GM19467 (cell line): ENCODE results near the gene SYN1.
"Not testable (repeated sequence)": the region's sequence is repeated elsewhere in the genome, so short reads cannot be mapped to it uniquely, and the experiment has no call there.

Experiments used
- ATAC-seq: cut with Tn5 transposase; IDR thresholded peaks from one replicate; pipeline ENCODE4 v1.9.1; 2021; ENCODE audit warnings: mild to moderate bottlenecking, moderate library complexity; ENCODE audit not compliant: unreplicated experiment

Gene SYN1

DNA sequence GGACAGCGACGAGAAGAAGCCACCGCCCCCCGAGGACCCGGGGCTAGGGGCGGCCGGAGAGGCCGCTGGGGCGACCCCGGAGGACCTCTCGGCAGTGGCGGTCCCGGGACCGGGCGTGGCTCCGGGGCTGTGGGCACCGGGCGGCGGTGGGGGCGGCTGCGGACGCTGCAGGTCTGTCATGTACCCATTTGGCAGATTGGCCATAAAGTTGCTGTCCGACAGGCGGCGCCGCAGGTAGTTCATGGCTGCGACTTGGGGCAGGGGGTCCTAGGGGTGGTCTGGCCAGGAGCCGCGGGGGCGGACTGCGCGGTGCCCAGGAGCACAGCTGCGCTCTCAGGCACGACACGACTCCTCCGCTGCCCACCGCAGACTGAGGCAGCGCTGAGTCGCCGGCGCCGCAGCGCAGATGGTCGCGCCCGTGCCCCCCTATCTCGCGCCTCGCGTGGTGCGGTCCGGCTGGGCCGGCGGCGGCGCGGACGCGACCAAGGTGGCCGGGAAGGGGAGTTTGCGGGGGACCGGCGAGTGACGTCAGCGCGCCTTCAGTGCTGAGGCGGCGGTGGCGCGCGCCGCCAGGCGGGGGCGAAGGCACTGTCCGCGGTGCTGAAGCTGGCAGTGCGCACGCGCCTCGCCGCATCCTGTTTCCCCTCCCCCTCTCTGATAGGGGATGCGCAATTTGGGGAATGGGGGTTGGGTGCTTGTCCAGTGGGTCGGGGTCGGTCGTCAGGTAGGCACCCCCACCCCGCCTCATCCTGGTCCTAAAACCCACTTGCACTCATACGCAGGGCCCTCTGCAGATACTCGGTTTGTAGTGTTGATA, at the start of gene SYN1:
Gene SYN1 (minus strand): TSS at position 372 of the 817 bp plus-strand sequence. CDS start 129 bp downstream, at position 243.
- ATAC-seq = peak; percentile 56

- not testable (repeated sequence) for ATAC-seq
These were observed 46.1 kb upstream of the SYN1 start for GRCh38 chrX:47665797-47666196.

DNA sequence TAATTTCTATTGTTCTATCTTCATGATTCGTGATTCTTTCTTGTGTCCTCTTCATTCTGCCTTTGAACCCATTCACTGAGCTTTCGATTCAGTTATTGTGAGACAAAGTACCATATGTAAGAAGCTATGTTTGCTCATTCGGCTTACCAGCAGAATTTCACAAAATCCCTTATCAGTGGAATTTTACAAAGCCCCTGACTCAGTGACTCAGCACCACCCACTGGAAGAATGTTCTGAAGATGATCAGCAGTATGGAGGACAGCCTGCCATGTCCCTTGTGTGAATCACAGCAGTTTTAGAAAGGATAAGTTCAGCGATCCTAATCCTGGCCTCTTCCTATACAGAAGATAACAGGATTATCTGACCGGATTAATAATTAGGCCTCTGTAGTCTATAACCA, 45.1 kb upstream of the SYN1 start:
- ATAC-seq = no peak

- ATAC-seq = no peak
These were observed 42.5 kb upstream of the SYN1 start for GRCh38 chrX:47662144-47662657.

- ATAC-seq = no peak
These were observed 41.9 kb upstream of the SYN1 start for GRCh38 chrX:47661539-47661938.

DNA sequence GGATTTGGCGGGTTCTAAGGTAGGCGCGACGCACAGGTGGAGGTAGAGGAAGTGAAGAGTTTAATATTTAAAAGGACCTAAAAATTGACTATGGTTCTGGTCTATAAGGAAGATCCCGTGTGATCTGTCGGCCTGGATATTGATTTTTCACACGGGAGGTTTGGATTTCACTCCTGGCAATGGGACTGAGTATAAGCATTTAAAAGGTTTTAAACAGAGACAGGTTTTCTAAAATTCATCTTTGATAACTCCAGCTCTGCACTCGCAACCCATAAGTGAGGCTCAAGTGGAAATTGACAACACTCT, 39.7 kb upstream of the SYN1 start:
- ATAC-seq = no peak

GRCh38 chrX:47658684-47659420, 39.2 kb upstream of the SYN1 start, which contains the start of gene UXT:
UXT (minus strand) TSS chrX:47659180; CDS start chrX:47658927, 253 bp downstream.
- ATAC-seq = peak; percentile 75

- no peak for ATAC-seq
These were observed 38.6 kb upstream of the SYN1 start for GRCh38 chrX:47658301-47658683.

DNA sequence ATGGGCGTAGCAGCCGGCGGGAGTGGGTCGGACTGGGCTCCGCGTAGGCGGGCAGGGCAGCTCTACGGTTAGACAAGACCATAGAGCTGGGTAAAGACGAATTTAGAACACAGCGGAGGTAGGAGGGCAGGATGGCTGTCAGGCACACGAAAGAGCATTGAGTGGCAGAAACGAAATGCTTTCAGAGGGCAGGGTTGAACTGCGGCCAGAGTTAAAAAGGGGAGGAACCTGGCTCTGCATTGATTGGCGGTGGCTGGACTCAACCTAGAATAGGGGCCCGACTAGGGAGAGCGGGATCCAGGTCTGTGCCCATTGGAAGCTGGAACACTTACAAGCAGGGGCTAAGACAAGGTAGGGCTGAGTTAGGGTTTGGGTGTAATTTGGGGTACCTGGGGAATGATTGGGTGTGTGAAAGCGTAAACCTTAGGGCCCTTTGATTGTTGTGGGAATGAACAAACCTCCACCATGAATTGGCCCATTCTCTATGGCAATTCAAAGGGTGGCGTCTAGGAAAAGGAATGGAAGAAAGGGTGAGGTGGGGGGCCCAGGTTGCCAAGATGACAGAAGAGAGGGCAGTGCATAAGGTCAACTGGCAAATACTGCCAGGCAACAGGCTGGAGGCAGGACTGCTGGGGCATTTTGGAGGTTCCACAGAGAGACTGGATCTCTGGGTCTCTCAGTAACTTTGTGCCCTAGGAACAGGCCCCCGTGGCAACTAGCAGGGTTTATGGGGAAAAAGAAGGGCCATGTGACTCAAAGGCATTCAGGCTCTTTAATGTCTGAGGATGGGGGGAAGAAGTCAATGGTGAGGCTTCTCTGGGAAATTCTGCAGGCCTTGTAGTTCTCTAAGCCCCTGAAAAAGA, 31.6 kb upstream of the SYN1 start:
- ATAC-seq = no peak

GRCh38 chrX:47650164-47651042, 30.7 kb upstream of the SYN1 start, which contains the start of gene ELK1:
ELK1 (minus strand) TSS chrX:47650563; CDS start chrX:47641441, 9,122 bp downstream.
- ATAC-seq = peak; percentile 86

GRCh38 chrX:47649781-47650163, 30.1 kb upstream of the SYN1 start:
- ATAC-seq = no peak

- no peak for ATAC-seq
These were observed 29.6 kb upstream of the SYN1 start for GRCh38 chrX:47649271-47649670.

- no peak for ATAC-seq
These were observed 28.7 kb upstream of the SYN1 start for GRCh38 chrX:47648376-47648775.

DNA sequence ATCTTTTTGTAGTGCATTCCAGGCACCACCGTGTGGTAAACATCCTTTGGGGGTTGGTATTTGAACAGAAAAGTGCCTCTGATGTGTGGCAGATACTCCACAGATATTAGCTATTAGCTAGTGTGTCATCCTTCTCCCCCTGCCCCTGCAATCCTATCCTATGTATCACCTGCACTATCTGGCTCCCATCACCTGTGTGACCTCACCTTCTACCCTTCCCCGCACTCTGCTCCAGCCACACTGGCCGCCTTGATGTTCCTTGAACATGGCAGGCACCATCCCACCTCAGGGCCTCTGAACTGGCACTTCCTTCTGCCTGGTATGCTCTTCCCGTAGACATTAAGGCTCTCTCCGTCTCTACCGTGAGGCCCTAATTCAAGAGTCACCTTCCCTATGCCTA, 27.0 kb upstream of the SYN1 start:
- ATAC-seq = no peak

DNA sequence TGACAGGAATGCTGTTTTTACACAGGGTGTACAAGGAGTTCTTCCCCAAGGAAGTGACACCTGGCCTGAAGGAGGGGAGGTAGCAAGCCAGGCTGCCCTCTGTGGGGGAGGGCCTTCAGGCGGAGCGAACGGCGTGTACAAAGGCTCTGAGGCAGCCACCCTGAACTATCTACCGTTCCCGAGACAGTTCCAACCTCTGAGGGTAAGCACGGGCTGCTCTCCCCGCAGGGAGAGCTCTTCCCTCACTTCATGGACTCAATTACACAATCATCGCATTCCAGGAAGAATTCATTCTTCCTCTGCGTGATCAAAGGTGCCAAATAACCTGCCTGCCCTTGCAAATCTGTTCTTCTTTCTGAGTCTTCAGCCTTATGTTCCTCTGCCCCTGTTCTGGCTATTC, 25.9 kb upstream of the SYN1 start:
- ATAC-seq = no peak

DNA sequence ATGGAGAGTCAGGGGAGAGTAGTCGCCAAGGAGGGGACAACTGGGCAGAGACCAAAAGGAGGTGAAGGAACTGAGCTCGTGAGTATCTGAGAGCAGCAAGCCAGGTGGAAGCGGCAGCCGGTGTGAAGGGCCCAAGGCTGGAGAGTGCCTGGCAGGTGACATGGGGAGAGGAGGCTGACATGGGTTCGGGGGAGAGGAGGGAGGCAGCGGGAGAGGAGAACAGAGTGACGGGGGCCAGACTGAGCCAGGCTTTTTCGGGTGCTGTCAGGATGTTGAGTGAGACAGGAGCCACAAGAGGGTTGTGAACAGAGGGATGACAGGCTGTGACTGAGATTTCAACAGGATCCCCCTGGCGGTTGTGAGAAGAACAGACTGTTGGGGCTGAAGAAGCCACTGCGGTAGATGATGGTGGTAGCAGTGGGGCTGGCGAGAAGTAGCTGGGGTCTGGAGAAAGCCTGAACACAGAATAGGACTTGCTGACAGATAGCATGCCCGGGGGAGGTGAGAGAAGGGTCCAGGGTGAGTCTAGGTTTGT, 25.0 kb upstream of the SYN1 start:
- ATAC-seq = no peak

- ATAC-seq = no peak
These were observed 24.3 kb upstream of the SYN1 start for GRCh38 chrX:47643926-47644325.

DNA sequence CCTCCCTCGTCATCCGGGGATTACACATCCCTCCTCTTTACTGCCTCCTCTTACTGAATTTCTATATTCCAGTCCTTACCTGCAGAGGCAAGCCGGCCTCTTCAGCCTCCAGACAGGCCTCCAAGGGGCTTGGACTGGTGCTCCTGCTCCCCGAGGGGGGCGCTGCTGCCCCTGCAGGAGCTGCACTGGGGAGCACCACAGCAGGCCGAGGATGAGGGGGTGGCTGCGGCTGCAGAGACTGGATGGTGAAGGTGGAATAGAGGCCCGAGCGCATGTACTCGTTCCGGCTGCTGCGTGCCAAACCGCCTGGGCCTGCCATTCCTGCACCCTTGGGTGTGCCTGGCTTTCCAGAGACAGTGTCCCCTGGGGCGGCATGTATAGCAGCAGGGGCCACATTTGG, 19.2 kb upstream of the SYN1 start:
- ATAC-seq = no peak

DNA sequence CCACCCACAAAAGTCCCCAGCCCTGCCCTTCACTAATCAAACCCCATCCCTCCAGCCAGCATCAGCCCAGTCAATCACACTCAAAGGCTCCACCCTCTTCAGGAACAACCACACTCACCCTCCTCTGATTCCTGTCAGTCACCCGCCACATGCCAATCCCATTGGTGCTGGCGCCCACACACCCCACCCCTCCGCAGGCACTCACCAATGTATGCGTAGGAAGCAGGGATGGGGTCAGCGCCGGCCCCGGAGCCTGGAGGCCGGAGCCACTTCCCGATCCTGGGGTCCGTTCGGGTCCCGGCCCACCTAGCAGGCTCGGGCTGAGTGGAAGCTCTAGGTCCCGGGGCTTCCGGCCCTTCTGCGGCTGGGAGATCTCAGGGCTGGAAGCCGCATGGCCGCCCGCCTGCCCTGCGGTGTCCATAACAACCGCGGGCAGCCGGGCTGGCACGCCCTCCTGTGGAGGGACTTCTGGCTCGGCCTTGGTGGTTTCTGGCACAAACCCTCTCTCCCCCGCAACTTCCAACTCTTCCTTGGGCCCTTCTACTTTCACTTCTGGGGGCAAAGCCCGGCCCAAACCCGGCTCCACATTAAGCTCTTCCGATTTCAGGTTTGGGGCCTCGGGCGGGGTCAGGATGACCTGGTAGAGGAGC, 18.0 kb upstream of the SYN1 start:
- ATAC-seq = peak; percentile 59
